Panc1 (cell line): ENCODE measurements around the gene GPC2. TPM values are rescaled to one million over a fixed set of nuclear protein-coding genes. Genes with fewer than 3 reads are reported as not detected.

Experiments
- ATAC-seq: fragments of 200-7000 bp; cut with Tn5 transposase; 2 replicates; pipeline ENCODE4 v1.9.1; 2020; ENCODE audit warnings: mild to moderate bottlenecking, moderate library complexity
- BruUV-seq: library from RNA; stranded (reverse); fragments of 400-500 nt; replicated peaks from 2 replicates; lab custom pipeline; 2021; lab: Mats Ljungman, UMichigan
- CTCF ChIA-PET: fragments of 300-600 bp; sonication (Branson Sonifier 250); formaldehyde crosslinking; loops from one replicate; lab custom pipeline; 2022; ENCODE audit warnings: antibody characterized with exemption; lab: Charles Lee
- POLR2A ChIA-PET: fragments of 300-600 bp; sonication (Branson Sonifier 250); formaldehyde crosslinking; loops from one replicate; lab custom pipeline; 2022; ENCODE audit warnings: antibody characterized with exemption; lab: Charles Lee
- DNase-seq: peaks from one replicate; pipeline ENCODE4 v3.0.0-alpha.2; 2010; ENCODE audit warnings: low read depth, low spot score
- H3K27ac ChIP-seq: 2 replicates; pipeline ENCODE4 v1.5.1; 2011; ENCODE audit warnings: mild to moderate bottlenecking, low read length, inconsistent platforms
- H3K27me3 ChIP-seq: fragments of 200-500 bp; sonication (Bioruptor generic); 2 replicates; pipeline ENCODE4 v1.6.0; 2014; ENCODE audit warnings: low read length, inconsistent platforms; ENCODE audit not compliant: control insufficient read depth, insufficient read depth
- H3K36me3 ChIP-seq: fragments of 200-500 bp; sonication (Bioruptor generic); 2 replicates; pipeline ENCODE4 v1.5.1; 2014; ENCODE audit warnings: inconsistent platforms, mild to moderate bottlenecking, low read length, moderate library complexity; ENCODE audit not compliant: control insufficient read depth, insufficient read depth
- H3K4me1 ChIP-seq: 2 replicates; pipeline ENCODE4 v1.5.1; 2011; ENCODE audit warnings: inconsistent platforms, mild to moderate bottlenecking, low read length, moderate library complexity; ENCODE audit not compliant: control insufficient read depth, insufficient read depth
- H3K4me3 ChIP-seq, 2 experiments: 2 replicates each; pipeline ENCODE4 v1.5.1; 2011 to 2012; ENCODE audit warnings: low read depth in 2 of 2, low read length in 2 of 2, mild to moderate bottlenecking in 2 of 2, inconsistent platforms in 1 of 2, moderate library complexity in 1 of 2
- H3K9me3 ChIP-seq: fragments of 200-500 bp; sonication (Bioruptor generic); 2 replicates; pipeline ENCODE4 v1.5.1; 2014; ENCODE audit warnings: low read depth, mild to moderate bottlenecking, inconsistent platforms, low read length, moderate library complexity; ENCODE audit not compliant: control insufficient read depth, insufficient read depth
- CTCF ChIP-seq: fragments of 450-650 bp; IDR thresholded peaks from 2 replicates; pipeline ENCODE4 v1.5.1; 2017; ENCODE audit warnings: mild to moderate bottlenecking
- POLR2AphosphoS5 ChIP-seq: IDR thresholded peaks from 2 replicates; pipeline ENCODE4 v1.6.1; 2012; ENCODE audit warnings: mild to moderate bottlenecking, low read depth, low read length, moderate library complexity
- REST ChIP-seq, 2 experiments: IDR thresholded peaks; 2 replicates each; pipeline ENCODE4 v1.6.1; 2011 to 2012; ENCODE audit warnings: low read depth in 2 of 2, control low read depth in 1 of 2, low read length in 1 of 2, mild to moderate bottlenecking in 1 of 2, moderate library complexity in 1 of 2; ENCODE audit not compliant: insufficient read depth in 1 of 2
- SIN3A ChIP-seq: IDR thresholded peaks from 2 replicates; pipeline ENCODE4 v1.6.1; 2012; ENCODE audit warnings: low read depth, mild to moderate bottlenecking, low read length, moderate library complexity, borderline replicate concordance; ENCODE audit not compliant: insufficient read depth
- TCF7L2 ChIP-seq: IDR thresholded peaks from 2 replicates; pipeline ENCODE4 v1.6.1; 2011; ENCODE audit warnings: mild to moderate bottlenecking, low read depth, low read length, inconsistent platforms
- in situ Hi-C: cut with HindIII; loops from 2 replicates; pipeline ENCODE4 v1.10.0; 2016; ENCODE audit warnings: low sequenced_read_pairs, low pct_unique_long_range_greater_than_20kb
- intact Hi-C: fragments of 100-400 bp; cut with micrococcal nuclease; formaldehyde crosslinking; loops from one replicate; pipeline ENCODE4 v1.10.0; 2022; ENCODE audit not compliant: unreplicated experiment
- total RNA-seq: library from RNA; stranded (reverse); gene quantifications from one replicate; pipeline ENCODE4 v1.2.1, GENCODE V29; 2021; ENCODE audit not compliant: unreplicated experiment

The GPC2 gene
- total RNA-seq, 1 experiment from 2014 or later: 7.9 TPM

DNA sequence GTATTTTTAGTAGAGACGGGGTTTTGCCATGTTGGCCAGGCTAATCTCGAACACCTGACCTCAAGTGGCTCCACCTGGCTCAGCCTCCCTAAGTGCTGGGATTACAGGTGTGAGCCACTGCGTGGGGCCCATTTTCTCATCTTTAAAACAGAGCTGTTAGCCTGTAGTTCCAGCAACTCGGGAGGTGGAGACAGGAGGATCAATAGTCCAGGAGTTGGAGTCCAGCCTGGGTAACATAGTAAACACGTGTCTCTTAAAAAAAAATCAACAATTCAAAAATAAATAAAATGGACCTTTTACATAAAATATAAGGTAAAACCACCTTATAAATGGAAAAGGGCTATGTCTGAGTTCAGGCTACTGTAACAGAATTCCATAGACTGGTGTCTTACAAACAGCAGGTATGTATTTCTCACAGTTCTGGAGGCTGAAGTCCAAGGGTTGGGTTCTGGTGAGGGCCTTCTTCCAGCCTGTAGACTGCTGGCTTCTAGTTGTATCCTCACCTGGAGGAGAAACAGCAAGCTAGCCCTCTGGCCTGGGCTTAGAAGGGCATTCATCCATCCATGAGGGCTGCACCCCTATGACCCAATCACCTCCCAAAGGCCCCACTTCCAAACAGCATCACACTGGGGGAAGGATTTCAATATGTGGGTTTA is 35.6 kb upstream of the GPC2 start:
- H3K4me3 ChIP-seq: no peak overlapping the region
- ATAC-seq (no peak), DNase-seq (no peak)
- in situ Hi-C loops (no loop called here), intact Hi-C loops (no loop called here)
- H3K27ac ChIP-seq: no peak overlapping the region
- H3K9me3 ChIP-seq: no peaks in the 10 kb centered on the region
- BruUV-seq: no TSS peak
- H3K27me3 ChIP-seq: no peaks in the 10 kb centered on the region; the same call in none of the 2 replicates
- POLR2A ChIA-PET: interaction anchor here (0.6 kb wide), 1 partner anchor 88 kb away, joined by 4 read pairs; no protein-coding TSS in a partner anchor
- no peaks in the 10 kb centered on the region for H3K36me3 ChIP-seq
- H3K4me1 ChIP-seq: no peaks in the 10 kb centered on the region
- no peak for TF ChIP-seq SIN3A
- no peak for TF ChIP-seq TCF7L2
- no peak for TF ChIP-seq REST (IDR thresholded peaks at IDR 0.05; ENCODE audit: insufficient read depth in 1 of 2, low read depth in 2 of 2, low read length in 1 of 2)
- TF ChIP-seq CTCF: no peak
- TF ChIP-seq POLR2AphosphoS5: no peak
- CTCF ChIA-PET: no interaction called here

DNA sequence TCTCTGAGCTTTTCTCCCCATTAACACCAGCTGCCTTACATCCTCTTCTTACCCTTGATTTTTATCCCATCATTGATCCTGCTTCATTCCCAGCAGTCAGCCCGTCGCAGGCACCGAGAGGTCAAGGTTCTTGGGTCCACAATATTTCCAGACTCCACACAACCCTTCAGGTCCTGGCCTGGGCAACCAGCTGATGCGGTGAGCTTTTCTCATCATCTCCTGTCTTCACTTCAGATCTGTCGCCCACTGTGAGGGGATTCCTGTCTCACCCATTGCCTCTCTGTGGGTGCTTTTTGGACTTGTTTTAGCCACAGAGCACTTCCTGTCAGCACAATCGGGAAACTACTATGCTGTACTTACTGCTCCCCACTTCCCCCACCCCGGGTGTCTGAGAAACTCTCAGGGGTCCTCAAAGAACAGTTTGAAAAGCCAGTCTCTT is 34.2 kb upstream of the GPC2 start:
- no peak for TF ChIP-seq SIN3A
- TF ChIP-seq REST (IDR thresholded peaks at IDR 0.05; ENCODE audit: insufficient read depth in 1 of 2, low read depth in 2 of 2, low read length in 1 of 2): no peak
- no peak for TF ChIP-seq TCF7L2
- TF ChIP-seq CTCF: no peak
- TF ChIP-seq POLR2AphosphoS5: no peak
- Histone ChIP-seq H3K4me3 (no peak overlapping the region), H3K36me3 (no peaks in the 10 kb centered on the region), H3K9me3 (no peaks in the 10 kb centered on the region), H3K27ac (no peak overlapping the region), H3K4me1 (no peaks in the 10 kb centered on the region), H3K27me3 (no peaks in the 10 kb centered on the region; the same call in none of the 2 replicates)
- intact Hi-C loops: no loop called here
- ChIA-PET POLR2A (no interaction called here), CTCF (interaction anchor here (0.5 kb wide), 1 partner anchor 79 kb away, joined by 5 read pairs; no protein-coding TSS in a partner anchor)
- ATAC-seq (no peak), DNase-seq (no peak)
- in situ Hi-C loops: no loop called here
- BruUV-seq: no TSS peak
